ENCODE measurements around the gene ZMPSTE24. TPM values are rescaled to one million over a fixed set of nuclear protein-coding genes. Genes with fewer than 3 reads are reported as not detected.

ZMPSTE24 gene
- total RNA-seq, 1 donor from 2014 or later, result 35.6 TPM

- H3K4me3 Mint-ChIP-seq, result no peak overlapping the region
- no peaks in the 10 kb centered on the region for H3K9me3 Mint-ChIP-seq
- TF ChIP-seq CTCF (conservative IDR thresholded peaks at IDR 0.05), result no peak
- no peak for DNase-seq (ENCODE audit: low read depth, low spot score)
- H3K36me3 Mint-ChIP-seq (ENCODE audit: low read depth), result no peaks in the 10 kb centered on the region
- no peaks in the 10 kb centered on the region for H3K4me1 Mint-ChIP-seq
- H3K27ac Mint-ChIP-seq (ENCODE audit: unreplicated experiment), result no peak overlapping the region
- H3K27me3 Mint-ChIP-seq (ENCODE audit: low read depth), result no peaks in the 10 kb centered on the region
These were observed 49.1 kb downstream of the ZMPSTE24 start for GRCh38 chr1:40307186-40307585.

GRCh38 chr1:40308036-40308727, 50.1 kb downstream of the ZMPSTE24 start:
- H3K4me1 Mint-ChIP-seq, result no peaks in the 10 kb centered on the region
- no peak for TF ChIP-seq CTCF (conservative IDR thresholded peaks at IDR 0.05)
- no peaks in the 10 kb centered on the region for H3K36me3 Mint-ChIP-seq (ENCODE audit: low read depth)
- H3K27me3 Mint-ChIP-seq (ENCODE audit: low read depth), result no peaks in the 10 kb centered on the region
- no peak for DNase-seq (ENCODE audit: low read depth, low spot score)
- no peak overlapping the region for H3K4me3 Mint-ChIP-seq
- no peaks in the 10 kb centered on the region for H3K9me3 Mint-ChIP-seq
- H3K27ac Mint-ChIP-seq (ENCODE audit: unreplicated experiment), result no peak overlapping the region

- Mint-ChIP-seq H3K36me3 (ENCODE audit: low read depth) (no peaks in the 10 kb centered on the region), H3K27ac (ENCODE audit: unreplicated experiment) (no peak overlapping the region), H3K4me1 (peaks cover 11% of the 10 kb centered on the region), H3K27me3 (ENCODE audit: low read depth) (peaks cover 1% of the 10 kb centered on the region), H3K9me3 (no peaks in the 10 kb centered on the region), H3K4me3 (no peak overlapping the region)
- no peak for TF ChIP-seq CTCF (conservative IDR thresholded peaks at IDR 0.05)
- DNase-seq (ENCODE audit: low read depth, low spot score), result no peak
These were observed 51.5 kb downstream of the ZMPSTE24 start for GRCh38 chr1:40309374-40310128.

GRCh38 chr1:40310129-40310461, 52.1 kb downstream of the ZMPSTE24 start:
- H3K4me1 Mint-ChIP-seq, result peaks cover 16% of the 10 kb centered on the region
- H3K27ac Mint-ChIP-seq (ENCODE audit: unreplicated experiment), result no peak overlapping the region
- no peaks in the 10 kb centered on the region for H3K9me3 Mint-ChIP-seq
- H3K4me3 Mint-ChIP-seq, result no peak overlapping the region
- TF ChIP-seq CTCF (conservative IDR thresholded peaks at IDR 0.05), result no peak
- peaks cover 7% of the 10 kb centered on the region for H3K27me3 Mint-ChIP-seq (ENCODE audit: low read depth)
- DNase-seq (ENCODE audit: low read depth, low spot score), result no peak
- H3K36me3 Mint-ChIP-seq (ENCODE audit: low read depth), result no peaks in the 10 kb centered on the region

GRCh38 chr1:40310983-40311642, 53.1 kb downstream of the ZMPSTE24 start:
- Mint-ChIP-seq H3K9me3 (no peaks in the 10 kb centered on the region), H3K27me3 (ENCODE audit: low read depth) (peaks cover 17% of the 10 kb centered on the region), H3K4me1 (peaks cover 24% of the 10 kb centered on the region), H3K4me3 (no peak overlapping the region), H3K36me3 (ENCODE audit: low read depth) (no peaks in the 10 kb centered on the region), H3K27ac (ENCODE audit: unreplicated experiment) (no peak overlapping the region)
- no peak for TF ChIP-seq CTCF (conservative IDR thresholded peaks at IDR 0.05)
- DNase-seq (ENCODE audit: low read depth, low spot score), result no peak

All from neural crest cell (in vitro differentiated cells).